ENCODE measurements around the gene ARHGEF17. TPM values are rescaled to one million over a fixed set of nuclear protein-coding genes. Genes with fewer than 3 reads are reported as not detected.
A peak's percentile ranks its signal among the peaks of the same experiment; 100 is the strongest.
"Not testable (repeated sequence)": the region's sequence is repeated elsewhere in the genome, so short reads cannot be mapped to it uniquely, and the experiment has no call there.

The ARHGEF17 gene
- total and polyA plus RNA-seq, 5 donors: 34.0 to 53.8 (median 49.2) TPM

DNA sequence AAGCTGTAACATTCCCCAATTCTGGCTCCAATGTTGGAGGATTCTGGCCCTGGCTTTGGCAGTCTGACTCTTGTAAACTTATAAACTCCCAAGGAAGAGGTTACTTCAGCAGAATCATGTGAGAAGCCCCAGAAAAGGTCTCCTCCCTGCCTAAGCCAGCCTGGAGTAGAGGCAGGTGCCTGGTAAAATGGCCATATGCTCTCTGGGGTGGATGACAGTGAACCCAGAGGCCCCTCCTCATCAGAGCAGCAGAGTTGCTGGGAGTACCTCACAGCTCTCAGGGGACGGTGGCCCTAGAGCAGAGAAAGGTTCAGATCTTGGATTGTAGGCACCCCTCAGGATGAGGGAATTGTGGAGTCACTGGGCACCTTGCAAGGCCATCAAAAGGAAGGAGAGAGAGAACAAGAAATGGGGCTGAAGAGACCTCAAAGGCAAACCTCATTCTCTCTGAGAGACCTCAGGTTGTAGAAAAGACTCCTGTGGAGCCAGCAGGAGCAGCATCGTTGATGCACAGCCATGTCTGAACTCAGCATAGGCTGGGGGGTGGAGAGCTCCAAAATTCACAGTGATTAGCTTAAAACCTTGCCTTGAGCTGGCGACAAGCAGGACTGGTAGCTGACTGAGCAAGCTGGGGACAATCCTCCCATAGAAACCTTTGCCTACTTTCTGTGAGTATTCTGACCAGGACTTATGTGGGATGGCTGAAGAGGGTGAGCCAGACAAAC, 40.8 kb upstream of the ARHGEF17 start:
- ATAC-seq: no peak
- Histone ChIP-seq H3K9me3 (ENCODE audit: control insufficient read depth, low read length) (no peaks in the 10 kb centered on the region), H3K4me1 (ENCODE audit: control insufficient read depth, insufficient read depth, low read length) (peaks cover 3% of the 10 kb centered on the region), H3K27ac (ENCODE audit: low read length) (no peak overlapping the region), H3K4me3 (ENCODE audit: low read length) (no peak overlapping the region), H3K27me3 (ENCODE audit: control insufficient read depth, insufficient read depth) (no peaks in the 10 kb centered on the region)
- 80% methylated on average over 3 of the region's 3 CpGs for WGBS
- DNase-seq: no peak
- intact Hi-C loops (cut with DNase I): no loop called here

GRCh38 chr11:73267906-73268540, 40.1 kb upstream of the ARHGEF17 start:
- DNase-seq: no peak

DNA sequence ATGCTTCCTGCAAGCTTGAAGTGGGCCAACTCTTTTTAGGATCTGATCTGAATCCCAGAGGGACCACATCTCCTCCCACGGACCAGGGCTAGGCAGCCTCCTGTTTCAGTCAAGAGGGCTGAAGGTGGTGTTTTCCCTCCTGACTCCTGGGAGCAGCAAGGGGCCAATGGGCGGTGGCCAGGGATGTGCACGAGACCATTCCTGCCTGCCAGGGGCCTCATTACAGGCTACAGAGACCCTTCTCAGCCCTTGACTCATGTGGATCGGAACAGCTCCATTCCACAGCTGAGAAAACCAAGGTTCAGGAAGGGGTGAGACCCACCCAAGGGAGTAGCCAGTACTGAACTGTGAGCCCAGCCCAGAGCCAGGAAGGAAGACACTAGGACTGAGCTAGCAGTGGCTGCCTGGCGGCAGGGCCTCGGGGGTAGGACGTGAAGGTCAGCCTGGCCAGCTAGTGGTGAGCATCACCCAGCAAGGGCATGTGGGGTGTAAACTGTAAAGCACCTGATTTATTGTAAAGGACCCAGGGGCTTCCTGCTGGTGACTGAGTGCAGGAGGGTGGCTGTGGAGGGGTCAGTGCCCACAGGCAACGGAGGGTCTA, 39.3 kb upstream of the ARHGEF17 start:
- intact Hi-C loops (cut with DNase I): no loop called here
- 86% methylated on average over 8 of the region's 8 CpGs for WGBS
- peak in 1 of 2 donors; percentile 30 for ATAC-seq

More at GRCh38 chr11:73267906-73268540, 40.1 kb upstream of the ARHGEF17 start:
- H3K27ac ChIP-seq (ENCODE audit: low read length): no peak overlapping the region
- ATAC-seq: no peak
- WGBS: 93% methylated on average over 8 of the region's 8 CpGs
- no peak overlapping the region for H3K4me3 ChIP-seq (ENCODE audit: low read length)
- no peaks in the 10 kb centered on the region for H3K9me3 ChIP-seq (ENCODE audit: control insufficient read depth, low read length)
- H3K27me3 ChIP-seq (ENCODE audit: control insufficient read depth, insufficient read depth): no peaks in the 10 kb centered on the region
- peaks cover 3% of the 10 kb centered on the region for H3K4me1 ChIP-seq (ENCODE audit: control insufficient read depth, insufficient read depth, low read length)
- intact Hi-C loops (cut with DNase I): no loop called here

GRCh38 chr11:73269459-73270015, 38.5 kb upstream of the ARHGEF17 start:
- WGBS: 78% methylated on average over 7 of the region's 7 CpGs
- Histone ChIP-seq H3K9me3 (ENCODE audit: control insufficient read depth, low read length) (no peaks in the 10 kb centered on the region), H3K4me1 (ENCODE audit: control insufficient read depth, insufficient read depth, low read length) (peaks cover 3% of the 10 kb centered on the region), H3K27ac (ENCODE audit: low read length) (no peak overlapping the region), H3K4me3 (ENCODE audit: low read length) (no peak overlapping the region), H3K27me3 (ENCODE audit: control insufficient read depth, insufficient read depth) (no peaks in the 10 kb centered on the region)
- intact Hi-C loops (cut with DNase I): no loop called here
- ATAC-seq: peak in 1 of 2 donors; percentile 38
- no peak for DNase-seq

More for the DNA sequence above, 39.3 kb upstream of the ARHGEF17 start:
- Histone ChIP-seq H3K27me3 (ENCODE audit: control insufficient read depth, insufficient read depth) (no peaks in the 10 kb centered on the region), H3K27ac (ENCODE audit: low read length) (no peak overlapping the region), H3K4me3 (ENCODE audit: low read length) (no peak overlapping the region), H3K9me3 (ENCODE audit: control insufficient read depth, low read length) (no peaks in the 10 kb centered on the region), H3K4me1 (ENCODE audit: control insufficient read depth, insufficient read depth, low read length) (peaks cover 3% of the 10 kb centered on the region)
- no peak for DNase-seq

- peaks cover 3% of the 10 kb centered on the region for H3K4me1 ChIP-seq (ENCODE audit: control insufficient read depth, insufficient read depth, low read length)
- H3K27me3 ChIP-seq (ENCODE audit: control insufficient read depth, insufficient read depth): no peaks in the 10 kb centered on the region
- no peak overlapping the region for H3K27ac ChIP-seq (ENCODE audit: low read length)
- H3K9me3 ChIP-seq (ENCODE audit: control insufficient read depth, low read length): no peaks in the 10 kb centered on the region
- intact Hi-C loops (cut with DNase I): no loop called here
- no peak overlapping the region for H3K4me3 ChIP-seq (ENCODE audit: low read length)
- DNase-seq: no peak
- no peak for ATAC-seq
- WGBS: 96% methylated on average over 7 of the region's 7 CpGs
Observed at GRCh38 chr11:73270016-73270854, 37.8 kb upstream of the ARHGEF17 start.

- WGBS: 82% methylated on average over 18 of the region's 18 CpGs
- H3K9me3 ChIP-seq (ENCODE audit: control insufficient read depth, low read length): no peaks in the 10 kb centered on the region
- intact Hi-C loops (cut with DNase I): no loop called here
- ATAC-seq (no peak), DNase-seq (no peak)
- no peaks in the 10 kb centered on the region for H3K27me3 ChIP-seq (ENCODE audit: control insufficient read depth, insufficient read depth)
- no peak overlapping the region for H3K27ac ChIP-seq (ENCODE audit: low read length)
- no peak overlapping the region for H3K4me3 ChIP-seq (ENCODE audit: low read length)
- peaks cover 3% of the 10 kb centered on the region for H3K4me1 ChIP-seq (ENCODE audit: control insufficient read depth, insufficient read depth, low read length)
Observed at GRCh38 chr11:73270855-73271477, 37.1 kb upstream of the ARHGEF17 start.

DNA sequence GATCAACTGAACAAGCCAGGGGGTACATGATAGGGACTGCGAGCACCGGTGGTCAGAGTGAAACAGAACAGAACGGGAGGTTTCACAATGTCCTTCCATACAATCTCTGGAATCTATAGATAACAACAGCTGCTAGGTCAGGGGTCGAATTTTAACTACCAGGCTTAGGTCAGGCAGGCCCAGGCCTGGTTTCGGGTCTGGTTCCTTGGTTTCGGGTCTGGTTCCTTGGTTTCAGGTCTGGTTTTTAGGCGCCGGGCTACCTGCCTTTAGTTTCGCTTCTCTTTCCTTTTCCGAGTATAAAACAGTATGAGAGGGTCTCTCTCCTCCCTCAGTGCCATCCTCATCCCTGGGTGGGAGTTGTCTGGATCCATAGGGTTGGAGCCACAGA, 36.6 kb upstream of the ARHGEF17 start:
- ATAC-seq; H3K4me1 ChIP-seq (ENCODE audit: control insufficient read depth, insufficient read depth, low read length); H3K27me3 ChIP-seq (ENCODE audit: control insufficient read depth, insufficient read depth); H3K4me3 ChIP-seq (ENCODE audit: low read length); DNase-seq; H3K9me3 ChIP-seq (ENCODE audit: control insufficient read depth, low read length); intact Hi-C loops (cut with DNase I); H3K27ac ChIP-seq (ENCODE audit: low read length): not testable (repeated sequence)
- WGBS: 82% methylated on average over 10 of the region's 10 CpGs

DNA sequence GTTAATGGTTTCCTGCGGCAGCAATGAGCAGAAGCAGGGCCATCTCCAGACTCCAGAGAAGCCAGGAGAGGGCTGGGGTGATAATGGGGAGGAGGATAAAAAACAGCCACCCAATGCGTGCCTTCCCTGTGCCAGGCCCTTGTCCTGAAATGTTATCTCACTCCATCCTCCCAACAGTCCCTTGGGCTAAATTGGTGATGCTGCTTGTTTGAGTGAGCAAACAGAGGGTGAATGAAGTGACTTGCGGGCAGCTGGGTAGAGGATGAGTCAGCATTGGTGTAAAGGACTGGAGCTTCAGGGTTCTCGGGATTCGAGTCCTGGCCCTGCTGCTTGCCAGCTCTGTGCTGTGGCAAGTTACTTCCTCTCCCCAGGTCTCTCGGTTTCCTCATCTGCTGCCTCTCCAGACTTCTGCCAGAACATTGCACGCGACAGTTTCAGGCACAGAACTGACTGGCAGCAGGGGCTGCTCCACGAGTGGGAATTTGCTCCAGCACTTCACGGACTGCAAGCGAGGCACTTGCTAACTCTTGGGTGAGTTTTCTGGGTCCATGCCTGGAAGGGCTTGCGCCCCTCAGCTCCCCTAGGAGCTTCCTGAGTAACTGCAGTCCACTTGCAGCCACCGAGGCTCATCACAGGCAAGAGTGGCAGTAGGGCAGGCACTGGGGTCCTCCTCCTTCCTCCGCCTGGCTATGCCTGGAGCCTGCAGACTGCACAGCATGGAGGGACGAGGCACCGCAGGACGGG, 36.0 kb upstream of the ARHGEF17 start, which contains the start of gene P2RY6:
P2RY6 (plus strand) TSS at position 403 of the 744 bp plus-strand sequence. CDS start 24,181 bp downstream, outside the sequence.
- DNase-seq (peak in 1 of 3 donors; percentile 71), ATAC-seq (peak; percentile 22 to 34)
- 80% methylated on average over 17 of the region's 17 CpGs for WGBS
- Histone ChIP-seq H3K27me3 (ENCODE audit: control insufficient read depth, insufficient read depth) (no peaks in the 10 kb centered on the region), H3K9me3 (ENCODE audit: control insufficient read depth, low read length) (no peaks in the 10 kb centered on the region), H3K27ac (ENCODE audit: low read length) (no peak within 1 kb of the TSS), H3K4me3 (ENCODE audit: low read length) (no peak within 1 kb of the TSS), H3K4me1 (ENCODE audit: control insufficient read depth, insufficient read depth, low read length) (no peaks in the 10 kb centered on the region)
- intact Hi-C loops (cut with DNase I): no loop called here

GRCh38 chr11:73272680-73273038, 35.4 kb upstream of the ARHGEF17 start:
- DNase-seq (no peak), ATAC-seq (no peak)
- intact Hi-C loops (cut with DNase I): no loop called here
- Histone ChIP-seq H3K4me3 (ENCODE audit: low read length) (no peak overlapping the region), H3K27ac (ENCODE audit: low read length) (no peak overlapping the region), H3K9me3 (ENCODE audit: control insufficient read depth, low read length) (no peaks in the 10 kb centered on the region), H3K27me3 (ENCODE audit: control insufficient read depth, insufficient read depth) (no peaks in the 10 kb centered on the region), H3K4me1 (ENCODE audit: control insufficient read depth, insufficient read depth, low read length) (no peaks in the 10 kb centered on the region)
- WGBS: 92% methylated on average over 7 of the region's 7 CpGs
